Neuronal stem cell (in vitro differentiated cells): ENCODE data around the gene PHF21A.

Source experiments
- DNase-seq: peaks from one replicate; pipeline ENCODE4 v3.0.0-alpha.2; 2013; ENCODE audit warnings: low spot score
- H2AFZ ChIP-seq: one replicate; pipeline ENCODE4 v1.6.1; 2013; ENCODE audit warnings: mild to moderate bottlenecking, low read length, inconsistent platforms
- H2AK5ac ChIP-seq: 2 replicates; pipeline ENCODE4 v1.6.1; 2013; ENCODE audit warnings: low read depth, mild to moderate bottlenecking, inconsistent platforms, low read length, moderate library complexity, mixed read lengths
- H2BK120ac ChIP-seq: 2 replicates; pipeline ENCODE4 v1.6.1; 2013; ENCODE audit warnings: low read depth, mild to moderate bottlenecking, inconsistent platforms, low read length, moderate library complexity, mixed read lengths
- H2BK12ac ChIP-seq: one replicate; pipeline ENCODE4 v1.6.1; 2013; ENCODE audit warnings: low read length, inconsistent platforms
- H2BK15ac ChIP-seq: 2 replicates; pipeline ENCODE4 v1.6.1; 2013; ENCODE audit warnings: mild to moderate bottlenecking, low read length, inconsistent platforms, mixed read lengths
- H2BK5ac ChIP-seq: one replicate; pipeline ENCODE4 v1.6.1; 2013; ENCODE audit warnings: inconsistent platforms, mild to moderate bottlenecking, low read length, moderate library complexity
- H3K14ac ChIP-seq: one replicate; pipeline ENCODE4 v1.6.1; 2013; ENCODE audit warnings: low read length, inconsistent platforms
- H3K18ac ChIP-seq: 2 replicates; pipeline ENCODE4 v1.6.1; 2013; ENCODE audit warnings: low read length, inconsistent platforms
- H3K23ac ChIP-seq: 2 replicates; pipeline ENCODE4 v1.6.1; 2013; ENCODE audit warnings: low read depth, mild to moderate bottlenecking, mixed read lengths, low read length, inconsistent platforms; ENCODE audit not compliant: poor library complexity
- H3K27ac ChIP-seq: replicated peaks from 3 replicates; pipeline ENCODE4 v1.5.1; 2013; ENCODE audit warnings: low read length, inconsistent platforms
- H3K27me3 ChIP-seq, 3 experiments: 2 replicates each; pipeline ENCODE4 v1.6.1; 2013; ENCODE audit warnings: low read length in 3 of 3, mild to moderate bottlenecking in 2 of 3, inconsistent platforms in 1 of 3, low read depth in 1 of 3, mixed read lengths in 1 of 3, moderate library complexity in 1 of 3; ENCODE audit not compliant: control insufficient read depth in 3 of 3, insufficient read depth in 3 of 3
- H3K36me3 ChIP-seq, 2 donors: replicated peaks in 1 of 2; 2 replicates each; pipeline ENCODE4 v1.6.1; 2013; ENCODE audit warnings: low read length in 2 of 2; ENCODE audit not compliant: control insufficient read depth in 2 of 2, insufficient read depth in 2 of 2
- H3K4ac ChIP-seq: 2 replicates; pipeline ENCODE4 v1.6.1; 2013; ENCODE audit warnings: inconsistent platforms, mild to moderate bottlenecking, low read length, moderate library complexity
- H3K4me1 ChIP-seq, 2 donors: 1 replicate in 1 of 2; 2 replicates in 1 of 2; pipeline ENCODE4 v1.6.1; 2013; ENCODE audit warnings: low read length in 2 of 2, low read depth in 1 of 2; ENCODE audit not compliant: control insufficient read depth in 2 of 2, insufficient read depth in 1 of 2
- H3K4me2 ChIP-seq: one replicate; pipeline ENCODE4 v1.6.1; 2013; ENCODE audit warnings: mild to moderate bottlenecking, low read length, inconsistent platforms; ENCODE audit not compliant: insufficient read depth, poor library complexity, severe bottlenecking
- H3K4me3 ChIP-seq, 2 donors: 2 replicates each; pipeline ENCODE4 v1.5.1; 2013; ENCODE audit warnings: low read length in 2 of 2, mild to moderate bottlenecking in 2 of 2, inconsistent platforms in 1 of 2, moderate library complexity in 1 of 2
- H3K79me1 ChIP-seq: one replicate; pipeline ENCODE4 v1.6.1; 2013; ENCODE audit warnings: low read depth, mild to moderate bottlenecking, inconsistent platforms, low read length, moderate library complexity
- H3K9ac ChIP-seq: one replicate; pipeline ENCODE4 v1.6.1; 2013; ENCODE audit warnings: mild to moderate bottlenecking, low read depth, low read length, inconsistent platforms; ENCODE audit not compliant: poor library complexity
- H3K9me3 ChIP-seq, 2 donors: replicated peaks in 1 of 2; 2 replicates each; pipeline versions ENCODE3 to v1.6.1; 2013; ENCODE audit warnings: low read length in 2 of 2, mild to moderate bottlenecking in 2 of 2, inconsistent platforms in 1 of 2, low read depth in 1 of 2, mixed read lengths in 1 of 2, moderate library complexity in 1 of 2; ENCODE audit not compliant: control insufficient read depth in 2 of 2, insufficient read depth in 1 of 2
- H4K8ac ChIP-seq: one replicate; pipeline ENCODE4 v1.6.1; 2013; ENCODE audit warnings: low read depth, mild to moderate bottlenecking, inconsistent platforms, low read length, moderate library complexity
- H4K91ac ChIP-seq: one replicate; pipeline ENCODE4 v1.6.1; 2013; ENCODE audit warnings: low read length, low read depth, mild to moderate bottlenecking, inconsistent platforms; ENCODE audit not compliant: poor library complexity
- WGBS, 2 donors: extraction: QIAGEN DNeasy Blood & Tissue Kit; methylation state at CpG; one replicate each; pipeline ENCODE4 v1.1.7; 2013; ENCODE audit warnings: missing lambda C conversion rate in 2 of 2, mixed read lengths in 1 of 2; ENCODE audit not compliant: insufficient read length in 2 of 2, insufficient replicate concordance in 1 of 2; ENCODE audit errors: extremely low coverage in 2 of 2; 5-methylcytosine and 5-hydroxymethylcytosine counted together

The PHF21A gene

DNA sequence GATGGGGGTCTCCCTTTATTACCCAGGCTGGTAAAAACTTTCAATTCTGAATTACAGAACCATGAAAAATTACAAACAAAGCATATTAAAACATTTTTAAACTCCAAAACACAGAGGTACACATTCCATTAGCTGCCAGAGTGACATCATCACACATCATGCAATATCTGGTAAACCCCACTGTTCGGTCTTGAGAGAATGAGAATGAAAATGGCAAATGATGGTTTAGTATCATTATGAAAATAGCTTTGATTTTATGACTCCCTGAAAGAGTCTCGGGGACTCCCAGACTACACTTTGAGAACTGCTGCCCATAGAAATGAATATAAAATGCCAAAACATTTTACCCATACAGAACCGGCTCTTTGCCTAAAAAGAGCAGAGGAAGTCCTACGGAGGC, 180.0 kb downstream of the PHF21A start:
- Histone ChIP-seq H2BK5ac (no peak overlapping the region), H3K9ac (no peak overlapping the region), H3K4me1 (peaks cover 0 to 3% of the 10 kb centered on the region in 2 donors), H4K91ac (no peak overlapping the region), H3K27ac (no peak overlapping the region), H3K18ac (no peak overlapping the region), H3K4ac (no peak overlapping the region), H3K14ac (no peak overlapping the region), H3K4me3 (no peak overlapping the region), H3K4me2 (no peak overlapping the region), H2AK5ac (no peak overlapping the region), H2AFZ (no peak overlapping the region), H3K9me3 (no peaks in the 10 kb centered on the region), H2BK15ac (no peak overlapping the region), H4K8ac (no peak overlapping the region), H2BK12ac (no peak overlapping the region), H3K79me1 (no peaks in the 10 kb centered on the region), H3K36me3 (peaks cover 9 to 72% of the 10 kb centered on the region in 2 donors), H3K27me3 (no peaks in the 10 kb centered on the region), H3K23ac (no peak overlapping the region), H2BK120ac (no peak overlapping the region)
- WGBS, 2 donors = no CpG with 5 or more reads among the region's 4 CpGs
- no peak for DNase-seq

DNA sequence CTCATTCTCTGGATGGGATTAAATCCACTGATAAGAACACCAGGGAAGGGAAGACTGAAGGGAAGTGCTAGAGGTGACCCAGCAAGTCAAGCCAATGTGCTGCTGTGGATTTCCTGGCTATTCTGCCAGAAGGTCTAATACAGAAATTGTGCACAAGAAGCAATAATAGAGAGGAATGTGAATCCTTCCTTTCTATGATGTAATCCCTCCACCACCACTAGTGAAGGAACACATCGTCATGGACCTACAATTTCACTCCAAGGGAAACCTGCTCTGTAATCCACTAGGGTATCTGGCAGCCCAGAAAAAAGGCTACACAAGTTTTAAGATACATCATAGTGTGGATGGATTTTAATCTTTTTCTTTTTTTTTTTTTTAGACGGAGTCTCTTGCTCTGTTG, 181.4 kb downstream of the PHF21A start:
- H2AK5ac ChIP-seq = no peak overlapping the region
- no peak overlapping the region for H4K8ac ChIP-seq
- H3K4me1 ChIP-seq = peaks cover 0 to 3% of the 10 kb centered on the region in 2 donors
- H3K9me3 ChIP-seq = no peaks in the 10 kb centered on the region
- no CpG with 5 or more reads among the region's 2 CpGs for WGBS, 2 donors
- H3K27ac ChIP-seq = no peak overlapping the region
- no peak overlapping the region for H3K14ac ChIP-seq
- H2BK12ac ChIP-seq = no peak overlapping the region
- H3K23ac ChIP-seq = no peak overlapping the region
- no peak for DNase-seq
- no peak overlapping the region for H3K4me2 ChIP-seq
- H3K4ac ChIP-seq = no peak overlapping the region
- no peak overlapping the region for H2BK120ac ChIP-seq
- H2BK5ac ChIP-seq = no peak overlapping the region
- no peak overlapping the region for H2AFZ ChIP-seq
- no peak overlapping the region for H2BK15ac ChIP-seq
- H3K79me1 ChIP-seq = no peaks in the 10 kb centered on the region
- no peak overlapping the region for H3K18ac ChIP-seq
- H3K27me3 ChIP-seq = no peaks in the 10 kb centered on the region
- H4K91ac ChIP-seq = no peak overlapping the region
- H3K36me3 ChIP-seq = peaks cover 14 to 73% of the 10 kb centered on the region in 2 donors
- no peak overlapping the region for H3K9ac ChIP-seq
- H3K4me3 ChIP-seq = no peak overlapping the region

DNA sequence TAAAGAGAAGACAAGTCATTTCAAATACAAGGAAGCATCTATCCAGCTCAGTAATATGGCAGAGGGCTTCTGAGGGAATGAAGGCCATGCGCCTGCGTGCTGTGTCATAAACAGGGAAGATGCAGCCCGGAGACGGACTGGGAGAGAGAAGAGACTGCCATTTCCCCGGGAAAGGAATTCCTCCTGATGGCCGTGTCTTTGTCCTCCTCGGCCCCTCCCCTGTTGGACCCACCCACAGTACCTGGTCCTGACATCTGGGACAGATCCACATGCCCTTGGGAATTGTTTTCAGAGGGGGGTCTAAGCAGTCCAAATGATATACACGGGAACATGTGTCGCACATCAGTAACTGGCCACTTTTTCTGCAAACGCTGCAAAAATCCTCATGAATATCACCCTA, 183.3 kb downstream of the PHF21A start:
- Histone ChIP-seq H2BK12ac (no peak overlapping the region), H2BK120ac (no peak overlapping the region), H3K79me1 (no peaks in the 10 kb centered on the region), H3K4me2 (no peak overlapping the region), H3K14ac (no peak overlapping the region), H3K36me3 (peaks cover 23 to 73% of the 10 kb centered on the region in 2 donors), H2BK15ac (no peak overlapping the region), H3K27me3 (no peaks in the 10 kb centered on the region), H3K9me3 (no peaks in the 10 kb centered on the region), H4K8ac (no peak overlapping the region), H3K4me1 (peaks cover 0 to 3% of the 10 kb centered on the region in 2 donors), H3K4me3 (no peak overlapping the region), H3K27ac (no peak overlapping the region), H2BK5ac (no peak overlapping the region), H3K18ac (no peak overlapping the region), H2AK5ac (no peak overlapping the region), H3K4ac (no peak overlapping the region), H2AFZ (no peak overlapping the region), H3K23ac (no peak overlapping the region), H4K91ac (no peak overlapping the region), H3K9ac (no peak overlapping the region)
- no peak for DNase-seq
- WGBS, 2 donors = no CpG with 5 or more reads among the region's 10 CpGs

- Histone ChIP-seq H2BK5ac (no peak overlapping the region), H3K9ac (no peak overlapping the region), H3K18ac (no peak overlapping the region), H2AFZ (no peak overlapping the region), H3K27ac (no peak overlapping the region), H3K36me3 (peaks cover 28 to 74% of the 10 kb centered on the region in 2 donors), H4K91ac (no peak overlapping the region), H3K4me2 (no peak overlapping the region), H3K27me3 (no peaks in the 10 kb centered on the region), H3K4me1 (peaks cover 0 to 3% of the 10 kb centered on the region in 2 donors), H3K79me1 (no peaks in the 10 kb centered on the region), H2BK15ac (no peak overlapping the region), H2BK120ac (no peak overlapping the region), H3K4me3 (no peak overlapping the region), H3K4ac (no peak overlapping the region), H3K23ac (no peak overlapping the region), H2BK12ac (no peak overlapping the region), H3K9me3 (peaks cover 0 to 2% of the 10 kb centered on the region in 2 donors), H4K8ac (no peak overlapping the region), H3K14ac (no peak overlapping the region), H2AK5ac (no peak overlapping the region)
- WGBS, 2 donors = no CpG with 5 or more reads among the region's 4 CpGs
- no peak for DNase-seq
Measured at GRCh38 chr11:45936511-45937054, 184.7 kb downstream of the PHF21A start.
